ENCODE measurements around the gene SLC1A2. TPM values are rescaled to one million over a fixed set of nuclear protein-coding genes. Genes with fewer than 3 reads are reported as not detected.

The SLC1A2 gene
- total and polyA plus RNA-seq, 3 donors from 2014 or later = 0.74 to 7.5 (median 1.1) TPM

- TF ChIP-seq POLR2A (IDR thresholded peaks at IDR 0.05) = no peak
- no peak for TF ChIP-seq CTCF (IDR thresholded peaks at IDR 0.05)
- DNase-seq = no peak
- no peaks in the 10 kb centered on the region for H3K36me3 ChIP-seq (ENCODE audit: low read depth, missing control alignments)
- no peaks in the 10 kb centered on the region for H3K27me3 ChIP-seq
- H3K4me1 ChIP-seq = no peaks in the 10 kb centered on the region
- H3K9me3 ChIP-seq = no peaks in the 10 kb centered on the region
- no peak overlapping the region for H3K27ac ChIP-seq
- no peak overlapping the region for H3K4me3 ChIP-seq
- WGBS, 2 donors = 90 to 92% methylated on average over 3 of the region's 3 CpGs
- intact Hi-C loops (cut with DNase I; ENCODE audit: low total_unique reads) = no loop called here
Observed at GRCh38 chr11:35242412-35243242, 176.7 kb downstream of the SLC1A2 start.

- Histone ChIP-seq H3K36me3 (ENCODE audit: low read depth, missing control alignments) (no peaks in the 10 kb centered on the region), H3K4me1 (no peaks in the 10 kb centered on the region), H3K9me3 (no peaks in the 10 kb centered on the region), H3K27ac (no peak overlapping the region), H3K4me3 (no peak overlapping the region), H3K27me3 (no peaks in the 10 kb centered on the region)
- 81 to 96% methylated on average over 1 of the region's 1 CpG for WGBS, 2 donors
- intact Hi-C loops (cut with DNase I; ENCODE audit: low total_unique reads) = no loop called here
- TF ChIP-seq CTCF (IDR thresholded peaks at IDR 0.05) (no peak), POLR2A (IDR thresholded peaks at IDR 0.05) (no peak)
- no peak for DNase-seq
Observed at GRCh38 chr11:35241531-35241930, 177.8 kb downstream of the SLC1A2 start.

GRCh38 chr11:35241083-35241482 lies 178.3 kb downstream of the SLC1A2 start:
- H3K27ac ChIP-seq = no peak overlapping the region
- WGBS, 2 donors = 92 to 93% methylated on average over 1 of the region's 1 CpG
- H3K36me3 ChIP-seq (ENCODE audit: low read depth, missing control alignments) = no peaks in the 10 kb centered on the region
- H3K27me3 ChIP-seq = no peaks in the 10 kb centered on the region
- no peaks in the 10 kb centered on the region for H3K9me3 ChIP-seq
- intact Hi-C loops (cut with DNase I; ENCODE audit: low total_unique reads) = no loop called here
- no peaks in the 10 kb centered on the region for H3K4me1 ChIP-seq
- TF ChIP-seq CTCF (IDR thresholded peaks at IDR 0.05) (no peak), POLR2A (IDR thresholded peaks at IDR 0.05) (no peak)
- no peak overlapping the region for H3K4me3 ChIP-seq
- no peak for DNase-seq

GRCh38 chr11:35239471-35240075 lies 179.8 kb downstream of the SLC1A2 start:
- Histone ChIP-seq H3K4me1 (no peaks in the 10 kb centered on the region), H3K27me3 (no peaks in the 10 kb centered on the region), H3K9me3 (no peaks in the 10 kb centered on the region), H3K36me3 (ENCODE audit: low read depth, missing control alignments) (no peaks in the 10 kb centered on the region), H3K27ac (no peak overlapping the region), H3K4me3 (no peak overlapping the region)
- WGBS, 2 donors = 53 to 63% methylated on average over 4 of the region's 4 CpGs
- intact Hi-C loops (cut with DNase I; ENCODE audit: low total_unique reads) = no loop called here
- TF ChIP-seq CTCF (IDR thresholded peaks at IDR 0.05) = no peak
- no peak for TF ChIP-seq POLR2A (IDR thresholded peaks at IDR 0.05)
- no peak for DNase-seq
